Measurements from ENCODE around the gene MBP.
"Not testable (repeated sequence)": the region's sequence is repeated elsewhere in the genome, so short reads cannot be mapped to it uniquely, and the experiment has no call there.

Gene MBP

DNA sequence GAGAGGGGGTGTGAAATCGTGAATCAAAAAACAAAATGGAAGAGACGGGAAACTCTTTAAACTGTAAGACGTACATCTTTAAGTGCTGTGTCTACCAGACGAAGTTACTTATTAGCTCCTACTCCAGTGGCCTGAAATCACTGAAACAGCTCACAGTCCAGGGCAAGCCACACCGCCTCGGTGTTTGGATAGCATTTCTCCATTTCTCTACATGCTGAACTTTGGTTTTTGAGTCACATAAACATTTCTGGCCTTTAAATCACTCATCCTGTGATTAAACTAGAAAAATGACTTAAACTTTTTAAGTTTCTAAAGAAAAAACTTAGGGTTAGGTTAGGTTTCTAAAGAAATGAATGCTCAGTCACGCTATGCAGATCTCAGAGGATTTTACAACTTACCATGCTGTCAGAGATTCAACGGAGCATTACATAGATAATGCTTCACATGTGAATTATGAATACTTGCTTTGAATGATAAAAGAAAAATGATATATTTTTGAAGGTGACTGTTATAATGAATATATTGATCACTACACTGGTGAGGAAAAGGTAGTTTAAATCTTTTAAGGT lies 138.4 kb downstream of the MBP start:
- H3K27ac ChIP-seq (ENCODE audit: low read depth, low read length): no peak overlapping the region

DNA sequence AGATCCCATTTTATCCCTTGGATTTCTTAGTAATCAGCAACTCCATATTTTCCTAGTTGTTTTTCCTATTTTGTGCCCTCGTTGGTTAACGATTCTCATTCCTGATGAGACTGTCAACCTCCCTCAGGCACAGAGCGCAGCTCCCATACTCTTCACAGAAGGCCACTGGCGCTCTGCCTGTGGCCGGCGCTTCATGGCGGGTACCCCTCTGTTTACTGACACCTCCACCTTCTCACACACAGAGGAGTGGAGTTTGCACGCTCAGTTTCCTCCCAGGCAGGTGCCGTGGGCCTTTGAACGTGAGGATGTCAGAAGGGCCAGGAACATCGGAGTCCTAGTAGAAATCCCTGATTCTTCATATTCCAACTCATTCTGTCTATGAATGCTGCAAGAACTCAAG lies 139.0 kb downstream of the MBP start:
- Histone ChIP-seq H3K9ac (ENCODE audit: low read length) (no peak overlapping the region), H3K4me3 (ENCODE audit: low read length) (no peak overlapping the region), H3K27me3 (ENCODE audit: control insufficient read depth, insufficient read depth, low read length) (no peaks in the 10 kb centered on the region), H3K4me1 (ENCODE audit: control insufficient read depth, insufficient read depth, low read length) (no peaks in the 10 kb centered on the region), H3K36me3 (ENCODE audit: control insufficient read depth, insufficient read depth, low read length) (no peaks in the 10 kb centered on the region), H3K27ac (ENCODE audit: low read depth, low read length) (no peak overlapping the region)

More for the DNA sequence above, 138.4 kb downstream of the MBP start:
- no peaks in the 10 kb centered on the region for H3K36me3 ChIP-seq (ENCODE audit: control insufficient read depth, insufficient read depth, low read length)
- no peak overlapping the region for H3K9ac ChIP-seq (ENCODE audit: low read length)
- H3K27me3 ChIP-seq (ENCODE audit: control insufficient read depth, insufficient read depth, low read length): no peaks in the 10 kb centered on the region
- no peak overlapping the region for H3K4me3 ChIP-seq (ENCODE audit: low read length)
- no peaks in the 10 kb centered on the region for H3K4me1 ChIP-seq (ENCODE audit: control insufficient read depth, insufficient read depth, low read length)

DNA sequence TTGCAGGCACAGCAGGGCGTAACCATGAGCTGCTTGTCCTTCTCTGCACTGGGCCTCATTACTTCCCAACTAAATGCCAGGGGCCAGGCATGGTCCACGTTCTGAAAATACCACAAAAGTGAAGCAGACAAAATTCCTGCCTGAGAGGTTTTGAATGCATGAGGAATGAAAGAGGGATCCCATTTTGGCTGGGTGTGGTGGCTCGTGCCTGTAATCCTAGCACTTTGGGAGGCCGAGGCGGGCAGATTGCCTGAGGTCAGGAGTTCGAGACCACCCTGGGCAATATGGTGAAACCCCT lies 139.5 kb downstream of the MBP start:
- Histone ChIP-seq H3K27me3 (ENCODE audit: control insufficient read depth, insufficient read depth, low read length) (no peaks in the 10 kb centered on the region), H3K27ac (ENCODE audit: low read depth, low read length) (no peak overlapping the region), H3K4me1 (ENCODE audit: control insufficient read depth, insufficient read depth, low read length) (no peaks in the 10 kb centered on the region), H3K9ac (ENCODE audit: low read length) (no peak overlapping the region), H3K36me3 (ENCODE audit: control insufficient read depth, insufficient read depth, low read length) (no peaks in the 10 kb centered on the region), H3K4me3 (ENCODE audit: low read length) (no peak overlapping the region)

DNA sequence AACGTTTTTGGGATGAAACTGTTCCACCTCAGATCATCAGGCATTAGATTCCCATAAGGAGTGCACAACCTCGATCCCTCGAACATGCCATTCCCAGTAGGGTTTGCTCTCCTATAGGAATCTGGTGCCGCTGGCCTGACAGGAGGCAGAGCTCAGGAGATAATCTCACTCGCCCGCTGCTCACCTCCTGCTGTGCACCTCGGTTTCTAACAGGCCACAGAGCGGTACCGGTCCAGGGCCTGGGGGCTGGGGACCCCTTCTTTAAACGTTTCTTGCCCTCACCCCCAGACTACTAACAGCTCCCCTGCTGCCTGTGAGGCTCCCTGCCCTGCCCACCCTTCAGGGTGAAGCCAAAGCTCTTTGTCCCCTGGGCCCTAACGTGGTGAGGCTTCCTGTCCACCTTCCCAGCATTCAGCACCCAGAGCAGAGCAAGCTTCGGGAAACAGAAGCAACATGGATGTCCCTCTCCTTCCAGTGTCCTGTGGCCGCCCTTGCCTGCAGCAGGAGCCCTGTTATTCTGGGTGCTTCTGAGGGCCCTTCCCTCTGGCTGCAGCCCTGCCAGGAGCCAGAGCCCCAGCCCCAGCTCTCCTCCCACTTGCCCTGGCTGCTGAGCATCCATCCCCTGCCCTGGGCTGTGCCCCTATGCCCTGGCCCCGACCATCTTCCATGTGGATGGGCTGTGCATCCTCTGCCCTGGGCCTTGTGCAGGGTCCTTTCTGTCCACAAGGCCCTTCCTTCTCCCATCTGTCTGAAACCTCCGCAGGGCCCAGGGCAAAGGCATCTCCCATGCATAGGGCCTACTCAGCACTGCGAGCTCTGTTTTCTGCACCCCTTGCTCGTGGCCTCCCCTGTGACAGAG lies 140.1 kb downstream of the MBP start:
- H3K36me3 ChIP-seq (ENCODE audit: control insufficient read depth, insufficient read depth, low read length): no peaks in the 10 kb centered on the region
- H3K27me3 ChIP-seq (ENCODE audit: control insufficient read depth, insufficient read depth, low read length): no peaks in the 10 kb centered on the region
- no peak overlapping the region for H3K4me3 ChIP-seq (ENCODE audit: low read length)
- H3K4me1 ChIP-seq (ENCODE audit: control insufficient read depth, insufficient read depth, low read length): no peaks in the 10 kb centered on the region
- no peak overlapping the region for H3K27ac ChIP-seq (ENCODE audit: low read depth, low read length)
- no peak overlapping the region for H3K9ac ChIP-seq (ENCODE audit: low read length)

DNA sequence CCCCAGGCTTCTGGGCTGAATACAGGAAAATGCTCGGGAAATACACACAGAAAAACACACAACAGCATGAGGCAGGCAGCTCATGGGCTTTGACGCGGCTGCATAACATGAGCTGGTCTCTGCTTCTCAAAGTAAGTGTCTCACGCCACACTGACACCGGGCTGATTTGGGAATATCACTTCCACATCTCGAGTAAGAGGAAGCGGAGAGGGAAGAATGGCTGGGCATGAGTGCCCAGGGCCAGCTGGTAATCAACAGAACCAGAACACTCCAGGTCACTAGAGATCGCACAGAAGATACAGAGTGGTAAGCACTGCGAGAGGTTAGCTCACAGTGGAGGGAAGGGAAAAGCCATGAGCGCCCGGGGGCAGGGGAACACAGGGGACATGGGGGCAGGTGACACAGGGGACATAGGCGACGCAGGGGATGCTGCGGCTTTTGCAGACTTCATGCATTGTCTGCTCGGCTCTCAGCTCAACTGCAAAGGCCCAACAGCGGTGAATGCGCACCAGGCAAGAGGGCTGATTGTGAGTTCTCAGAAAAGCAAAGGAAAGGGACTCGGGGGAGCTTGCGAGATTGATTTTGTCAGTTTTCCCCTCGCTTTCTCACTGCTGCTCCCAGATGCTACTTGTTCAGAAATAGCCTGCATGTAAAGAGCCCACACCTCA lies 141.4 kb downstream of the MBP start:
- Histone ChIP-seq H3K27me3 (ENCODE audit: control insufficient read depth, insufficient read depth, low read length) (no peaks in the 10 kb centered on the region), H3K36me3 (ENCODE audit: control insufficient read depth, insufficient read depth, low read length) (no peaks in the 10 kb centered on the region), H3K27ac (ENCODE audit: low read depth, low read length) (no peak overlapping the region), H3K9ac (ENCODE audit: low read length) (no peak overlapping the region), H3K4me1 (ENCODE audit: control insufficient read depth, insufficient read depth, low read length) (no peaks in the 10 kb centered on the region), H3K4me3 (ENCODE audit: low read length) (no peak overlapping the region)

DNA sequence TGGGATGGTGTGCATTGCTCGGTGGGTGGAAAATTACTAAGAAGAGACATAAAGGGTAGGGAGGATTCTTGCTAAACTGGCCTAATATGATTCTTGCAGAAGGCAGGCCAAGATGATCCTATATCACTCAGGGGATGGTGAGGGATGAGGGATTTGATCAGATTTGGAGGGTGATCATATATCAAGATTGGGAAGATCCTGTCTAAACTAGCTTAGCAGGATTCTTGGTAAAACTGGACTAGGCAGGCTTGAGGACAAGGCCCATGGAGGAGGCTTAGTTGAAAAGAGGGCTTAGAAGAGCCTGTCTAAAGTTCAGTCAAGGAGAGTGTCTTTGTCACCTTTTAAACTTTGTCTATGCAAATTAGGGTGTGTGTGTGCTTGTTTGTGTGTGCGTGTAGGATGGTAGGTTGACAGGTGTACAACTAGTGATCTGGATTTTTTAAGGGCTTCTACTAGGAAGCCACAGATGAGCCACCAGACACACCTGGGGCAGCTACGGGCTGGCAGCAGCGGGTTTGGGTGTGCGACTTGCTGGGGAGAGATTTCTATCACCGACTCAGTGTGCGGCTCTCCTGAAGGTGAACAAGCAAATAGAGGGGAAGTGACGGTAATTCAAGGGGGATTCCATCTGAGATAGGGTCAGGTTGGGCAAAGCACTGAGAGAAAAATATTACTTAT lies 142.1 kb downstream of the MBP start:
- not testable (repeated sequence) for H3K4me1 ChIP-seq (ENCODE audit: control insufficient read depth, insufficient read depth, low read length); H3K4me3 ChIP-seq (ENCODE audit: low read length); H3K36me3 ChIP-seq (ENCODE audit: control insufficient read depth, insufficient read depth, low read length); H3K27ac ChIP-seq (ENCODE audit: low read depth, low read length); H3K9ac ChIP-seq (ENCODE audit: low read length); H3K27me3 ChIP-seq (ENCODE audit: control insufficient read depth, insufficient read depth, low read length)

DNA sequence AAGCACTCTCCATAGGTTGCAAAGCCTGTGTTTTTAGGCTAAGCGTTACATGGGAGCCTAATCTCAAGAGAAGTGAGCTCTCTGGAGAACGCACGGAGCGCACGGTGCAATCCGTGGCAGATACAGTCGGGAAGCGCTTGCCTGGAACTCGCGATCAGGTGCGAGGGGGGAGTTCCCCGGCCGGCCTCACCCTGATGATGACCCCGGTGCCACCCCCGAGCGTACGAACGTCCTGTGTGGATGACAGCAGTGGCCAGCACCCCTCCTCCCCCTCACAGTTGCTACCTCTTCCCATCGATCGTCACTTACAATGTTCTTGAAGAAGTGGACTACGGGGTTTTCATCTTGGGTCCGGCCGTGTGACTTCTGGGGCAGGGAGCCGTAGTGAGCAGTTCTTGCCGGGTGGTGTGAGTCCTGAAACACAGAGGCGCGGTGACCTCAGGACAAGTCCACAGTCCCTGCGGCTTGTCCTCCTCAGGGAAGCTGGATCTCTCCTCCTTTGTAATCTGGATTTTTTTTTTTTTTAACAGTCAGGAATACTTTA lies 142.9 kb downstream of the MBP start:
- Histone ChIP-seq H3K27ac (ENCODE audit: low read depth, low read length) (no peak overlapping the region), H3K9ac (ENCODE audit: low read length) (no peak overlapping the region), H3K4me1 (ENCODE audit: control insufficient read depth, insufficient read depth, low read length) (no peaks in the 10 kb centered on the region), H3K36me3 (ENCODE audit: control insufficient read depth, insufficient read depth, low read length) (no peaks in the 10 kb centered on the region), H3K4me3 (ENCODE audit: low read length) (no peak overlapping the region), H3K27me3 (ENCODE audit: control insufficient read depth, insufficient read depth, low read length) (no peaks in the 10 kb centered on the region)

DNA sequence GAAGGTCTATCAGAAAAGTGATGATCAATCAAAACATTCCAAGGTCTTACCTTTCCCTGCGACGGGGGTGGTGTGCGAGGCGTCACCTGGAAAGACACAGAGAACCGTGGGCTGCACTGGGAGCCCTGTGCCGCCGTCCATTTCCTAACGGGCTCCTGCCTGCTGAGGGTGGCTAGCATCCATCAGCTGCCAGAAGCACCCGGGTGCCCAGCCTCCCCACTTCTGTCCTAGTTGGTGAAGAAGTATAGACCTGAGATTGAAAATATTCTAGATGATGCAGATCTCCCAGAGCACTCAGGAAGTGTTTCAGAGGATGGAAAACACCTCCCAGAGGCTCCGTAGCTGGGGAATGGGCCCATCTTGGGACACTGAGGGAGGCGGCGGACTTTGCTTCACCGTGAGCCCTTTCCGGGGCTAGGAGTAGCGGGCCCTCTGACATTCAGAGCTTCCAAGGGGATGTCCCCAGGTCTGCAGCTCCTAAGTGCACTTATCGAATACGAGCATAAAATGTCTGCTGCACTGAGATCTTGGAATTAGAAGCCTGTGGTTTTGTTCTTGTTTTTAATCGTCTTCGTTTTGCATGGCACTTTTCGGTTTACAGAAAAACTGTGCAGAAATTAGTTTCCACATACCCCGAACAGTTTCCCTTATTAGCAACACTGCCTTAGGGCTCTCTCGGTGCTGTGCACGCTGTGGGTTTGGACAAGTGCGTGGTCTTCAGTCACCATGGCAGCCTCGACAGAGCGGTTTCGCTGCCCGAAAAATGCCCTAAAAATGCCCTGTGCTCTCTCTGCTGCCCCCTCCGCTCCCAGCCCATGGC lies 143.5 kb downstream of the MBP start:
- Histone ChIP-seq H3K27ac (ENCODE audit: low read depth, low read length) (no peak overlapping the region), H3K36me3 (ENCODE audit: control insufficient read depth, insufficient read depth, low read length) (no peaks in the 10 kb centered on the region), H3K4me1 (ENCODE audit: control insufficient read depth, insufficient read depth, low read length) (no peaks in the 10 kb centered on the region), H3K27me3 (ENCODE audit: control insufficient read depth, insufficient read depth, low read length) (no peaks in the 10 kb centered on the region), H3K9ac (ENCODE audit: low read length) (no peak overlapping the region), H3K4me3 (ENCODE audit: low read length) (no peak overlapping the region)

DNA sequence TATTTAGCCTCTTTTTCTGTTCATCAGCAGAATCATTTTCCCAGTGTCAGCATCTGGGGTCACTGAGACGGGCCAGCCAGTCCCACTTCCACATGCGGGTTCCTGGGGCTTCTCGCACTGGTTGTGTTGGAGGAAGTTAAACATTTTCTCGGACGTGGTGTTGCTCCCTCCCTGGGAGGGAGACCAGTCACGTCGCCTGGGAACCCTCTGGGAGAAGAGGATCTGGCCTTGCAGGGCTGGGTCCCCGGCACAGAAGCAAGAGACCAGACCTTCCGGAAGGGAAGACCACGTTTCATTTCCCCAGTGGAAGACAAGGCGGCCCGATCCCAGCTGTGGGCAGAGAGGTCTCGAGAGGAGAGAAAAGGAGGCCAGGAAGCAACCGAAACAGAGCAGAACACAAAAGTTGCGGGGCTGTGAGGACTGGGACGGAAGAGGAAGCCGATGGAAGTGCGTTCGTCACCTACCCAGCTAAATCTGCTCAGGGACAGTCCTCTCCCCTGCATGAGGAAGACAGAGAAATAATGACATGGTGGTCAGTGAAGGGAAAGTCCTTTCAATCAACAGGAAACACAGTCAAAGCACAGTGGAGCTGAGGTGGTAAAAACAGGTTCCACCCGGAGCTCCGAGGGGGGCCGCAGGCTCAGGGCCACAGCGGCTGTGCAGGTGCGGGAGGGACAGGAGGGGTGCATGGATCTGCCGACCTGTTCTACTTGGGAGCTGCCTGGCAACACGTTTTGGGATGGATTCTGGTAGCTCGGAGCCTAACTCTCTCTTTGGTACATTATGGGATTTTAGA lies 144.4 kb downstream of the MBP start:
- Histone ChIP-seq H3K4me3 (ENCODE audit: low read length) (no peak overlapping the region), H3K27me3 (ENCODE audit: control insufficient read depth, insufficient read depth, low read length) (no peaks in the 10 kb centered on the region), H3K4me1 (ENCODE audit: control insufficient read depth, insufficient read depth, low read length) (no peaks in the 10 kb centered on the region), H3K9ac (ENCODE audit: low read length) (no peak overlapping the region), H3K27ac (ENCODE audit: low read depth, low read length) (no peak overlapping the region), H3K36me3 (ENCODE audit: control insufficient read depth, insufficient read depth, low read length) (no peaks in the 10 kb centered on the region)

DNA sequence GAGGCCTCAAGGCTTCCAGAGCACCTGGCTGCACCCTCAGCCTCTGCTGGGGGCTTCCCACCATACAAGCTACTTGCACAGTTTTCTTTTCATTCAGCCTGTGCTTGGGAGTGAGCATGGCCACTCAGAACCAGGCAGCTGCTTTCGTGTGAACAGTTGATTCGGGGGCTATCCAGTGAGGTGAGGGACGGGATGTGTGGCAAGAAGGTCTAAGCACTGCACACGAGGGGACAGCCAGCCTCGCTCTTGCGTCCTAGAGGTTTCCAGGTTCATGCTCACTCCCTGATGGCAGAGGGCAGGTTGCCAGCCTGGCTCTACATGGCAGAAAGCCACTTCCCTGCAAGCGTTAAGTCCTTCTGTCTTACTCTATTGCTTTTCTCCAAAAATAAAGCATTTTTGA lies 146.2 kb downstream of the MBP start:
- Histone ChIP-seq H3K4me1 (ENCODE audit: control insufficient read depth, insufficient read depth, low read length) (no peaks in the 10 kb centered on the region), H3K9ac (ENCODE audit: low read length) (no peak overlapping the region), H3K4me3 (ENCODE audit: low read length) (no peak overlapping the region), H3K27ac (ENCODE audit: low read depth, low read length) (no peak overlapping the region), H3K27me3 (ENCODE audit: control insufficient read depth, insufficient read depth, low read length) (no peaks in the 10 kb centered on the region), H3K36me3 (ENCODE audit: control insufficient read depth, insufficient read depth, low read length) (no peaks in the 10 kb centered on the region)

DNA sequence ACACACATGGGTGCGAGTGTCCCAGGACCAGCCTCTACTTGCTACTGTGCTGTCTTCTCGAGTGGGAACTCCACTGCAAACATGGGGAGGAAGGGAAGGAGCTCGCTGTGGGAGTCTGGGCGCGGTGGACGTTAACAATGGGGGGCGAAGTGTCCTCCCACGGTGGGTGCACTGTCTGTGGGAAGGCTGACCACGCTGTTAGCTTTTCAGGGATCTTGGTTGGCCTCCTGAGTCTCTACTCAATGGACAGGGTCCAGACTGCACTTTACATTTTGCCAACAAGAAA lies 146.7 kb downstream of the MBP start:
- Histone ChIP-seq H3K4me1 (ENCODE audit: control insufficient read depth, insufficient read depth, low read length) (no peaks in the 10 kb centered on the region), H3K4me3 (ENCODE audit: low read length) (no peak overlapping the region), H3K27ac (ENCODE audit: low read depth, low read length) (no peak overlapping the region), H3K27me3 (ENCODE audit: control insufficient read depth, insufficient read depth, low read length) (no peaks in the 10 kb centered on the region), H3K9ac (ENCODE audit: low read length) (no peak overlapping the region), H3K36me3 (ENCODE audit: control insufficient read depth, insufficient read depth, low read length) (no peaks in the 10 kb centered on the region)

Measured in rectal smooth muscle tissue (tissue), 1 donor.